ENCODE measurements around the gene PTGER2. TPM values are rescaled to one million over a fixed set of nuclear protein-coding genes. Genes with fewer than 3 reads are reported as not detected.
A peak's percentile ranks its signal among the peaks of the same experiment; 100 is the strongest.

PTGER2 gene
- total RNA-seq, 1 donor from 2014 or later, result 2.2 TPM

GRCh38 chr14:52348279-52348678 is 34.2 kb downstream of the PTGER2 start:
- DNase-seq (ENCODE audit: low read depth), result no peak
- no peak for TF ChIP-seq CTCF (conservative IDR thresholded peaks at IDR 0.05; ENCODE audit: low read depth, low read length)
- H3K4me3 ChIP-seq (ENCODE audit: low read depth, low read length), result no peak overlapping the region

- peak; percentile 84 for DNase-seq (ENCODE audit: low read depth)
- no peak overlapping the region for H3K4me3 ChIP-seq (ENCODE audit: low read depth, low read length)
- TF ChIP-seq CTCF (conservative IDR thresholded peaks at IDR 0.05; ENCODE audit: low read depth, low read length), result no peak
These were observed 34.7 kb downstream of the PTGER2 start for GRCh38 chr14:52348776-52349175.

- DNase-seq (ENCODE audit: low read depth), result no peak
- H3K4me3 ChIP-seq (ENCODE audit: low read depth, low read length), result no peak overlapping the region
- no peak for TF ChIP-seq CTCF (conservative IDR thresholded peaks at IDR 0.05; ENCODE audit: low read depth, low read length)
These were observed 35.6 kb downstream of the PTGER2 start for GRCh38 chr14:52349731-52350130.

- no peak overlapping the region for H3K4me3 ChIP-seq (ENCODE audit: low read depth, low read length)
- no peak for TF ChIP-seq CTCF (conservative IDR thresholded peaks at IDR 0.05; ENCODE audit: low read depth, low read length)
- DNase-seq (ENCODE audit: low read depth), result no peak
These were observed 36.3 kb downstream of the PTGER2 start for GRCh38 chr14:52350445-52350844.

GRCh38 chr14:52351233-52352060 is 37.3 kb downstream of the PTGER2 start:
- no peak for DNase-seq (ENCODE audit: low read depth)
- no peak for TF ChIP-seq CTCF (conservative IDR thresholded peaks at IDR 0.05; ENCODE audit: low read depth, low read length)
- H3K4me3 ChIP-seq (ENCODE audit: low read depth, low read length), result peak overlapping the region; percentile 5

GRCh38 chr14:52352061-52352491 is 38.0 kb downstream of the PTGER2 start:
- no peak overlapping the region for H3K4me3 ChIP-seq (ENCODE audit: low read depth, low read length)
- TF ChIP-seq CTCF (conservative IDR thresholded peaks at IDR 0.05; ENCODE audit: low read depth, low read length), result no peak
- peak; percentile 94 for DNase-seq (ENCODE audit: low read depth)

GRCh38 chr14:52352569-52352968 is 38.5 kb downstream of the PTGER2 start:
- H3K4me3 ChIP-seq (ENCODE audit: low read depth, low read length), result no peak overlapping the region
- no peak for TF ChIP-seq CTCF (conservative IDR thresholded peaks at IDR 0.05; ENCODE audit: low read depth, low read length)
- DNase-seq (ENCODE audit: low read depth), result no peak
